Stimulated activated CD4-positive, alpha-beta T cell treated with anti-CD3 and anti-CD28 coated beads, Interleukin-15, amount 100 ng/mL, for 24 hours (primary cell): ENCODE measurements around the gene ZCCHC2.

Experiments
- DNase-seq: peaks from one replicate; pipeline ENCODE4 v3.0.0-alpha.2; 2020

ZCCHC2 gene

DNA sequence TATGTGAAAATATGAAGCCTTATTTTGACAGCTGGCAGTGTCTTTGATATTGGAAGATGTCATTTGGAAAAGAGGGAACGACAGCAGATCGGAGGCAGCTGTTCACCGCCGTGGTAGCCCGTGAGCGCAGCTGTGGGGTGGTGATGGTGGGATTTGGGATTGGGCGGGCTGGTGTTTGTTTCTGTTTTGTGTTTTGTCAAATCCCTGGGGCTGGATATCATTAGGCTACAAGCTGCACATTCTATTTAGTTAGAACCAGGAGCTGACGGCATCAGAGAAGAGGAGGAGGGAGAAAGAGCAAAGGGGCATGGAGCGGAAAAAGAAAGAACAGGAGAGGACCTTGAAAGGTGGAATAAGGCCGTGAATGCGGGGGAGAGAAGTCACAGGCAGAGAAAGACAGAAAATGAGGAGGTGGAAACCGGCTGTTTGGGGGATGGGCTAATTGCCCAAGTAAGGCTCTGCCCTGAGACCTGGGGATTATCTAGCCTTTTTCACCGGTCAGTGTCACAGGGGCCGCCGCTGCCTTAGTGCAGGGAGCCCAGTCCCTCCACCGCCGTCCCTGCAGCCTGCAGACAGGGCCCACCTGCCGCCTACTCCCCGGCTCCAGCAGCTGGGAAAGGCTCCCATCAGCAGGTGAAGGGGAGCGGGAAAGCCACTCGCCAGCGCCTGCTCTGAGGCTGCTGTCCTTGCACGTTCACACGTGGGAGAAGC is 88.0 kb downstream of the ZCCHC2 start:
- no peak for DNase-seq

DNA sequence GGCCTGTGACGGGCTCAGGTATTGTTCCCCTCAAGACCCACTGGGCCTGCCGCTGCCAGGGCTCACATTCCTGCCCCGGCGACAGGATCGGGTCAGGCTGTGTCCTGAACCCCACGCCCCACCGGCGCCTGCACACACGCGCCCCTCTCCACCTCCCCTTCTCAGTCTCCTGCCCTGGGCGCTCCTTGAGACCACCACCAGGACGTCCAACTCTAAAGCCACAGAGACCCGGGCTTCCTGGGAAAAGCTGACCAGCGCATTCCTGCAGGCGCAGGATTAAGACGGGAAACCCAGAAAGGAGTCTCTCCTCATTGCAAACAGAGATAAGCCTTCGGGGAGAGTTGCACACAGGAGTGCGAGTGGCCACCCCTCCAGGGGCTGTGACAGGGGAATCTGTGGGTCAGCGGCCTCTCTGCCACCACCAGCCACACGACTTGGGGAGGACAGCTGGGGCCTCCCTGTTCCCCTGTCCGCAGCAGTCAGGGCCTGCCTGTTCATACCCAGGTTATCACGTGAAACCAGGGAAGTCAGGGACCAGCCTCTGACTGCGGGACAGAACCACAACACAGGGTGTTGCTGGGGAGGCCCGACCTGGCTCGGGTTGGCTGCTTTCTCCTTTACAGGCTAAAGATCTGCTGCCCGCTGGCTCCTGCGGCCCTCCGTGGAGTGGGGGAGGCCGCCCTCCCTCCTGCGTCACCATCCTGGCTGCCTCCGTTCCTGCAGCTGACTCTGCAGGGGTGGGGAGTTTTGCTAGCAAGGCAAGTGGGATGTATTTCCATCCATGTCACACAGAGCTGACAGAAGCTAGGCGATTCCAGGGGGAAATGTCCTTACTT is 88.8 kb downstream of the ZCCHC2 start:
- no peak for DNase-seq

DNA sequence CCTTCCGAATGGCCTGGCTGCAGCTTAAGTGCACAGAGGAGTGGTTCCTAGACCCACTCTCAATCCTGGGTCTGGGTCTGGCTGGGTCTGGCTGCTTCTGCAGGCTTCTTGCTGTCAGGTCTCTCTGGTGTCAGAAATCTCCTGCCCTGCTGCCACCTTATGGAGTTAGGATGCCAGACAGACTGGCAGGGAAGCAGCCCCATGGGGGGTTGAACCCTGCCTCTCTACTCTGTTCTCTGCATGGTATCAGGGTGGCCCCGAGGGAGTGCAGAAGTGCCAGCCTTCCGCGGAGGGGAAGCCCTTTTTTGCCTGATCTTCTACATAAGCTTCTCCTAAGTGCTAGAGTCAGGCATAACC is 89.4 kb downstream of the ZCCHC2 start:
- DNase-seq, result no peak

DNA sequence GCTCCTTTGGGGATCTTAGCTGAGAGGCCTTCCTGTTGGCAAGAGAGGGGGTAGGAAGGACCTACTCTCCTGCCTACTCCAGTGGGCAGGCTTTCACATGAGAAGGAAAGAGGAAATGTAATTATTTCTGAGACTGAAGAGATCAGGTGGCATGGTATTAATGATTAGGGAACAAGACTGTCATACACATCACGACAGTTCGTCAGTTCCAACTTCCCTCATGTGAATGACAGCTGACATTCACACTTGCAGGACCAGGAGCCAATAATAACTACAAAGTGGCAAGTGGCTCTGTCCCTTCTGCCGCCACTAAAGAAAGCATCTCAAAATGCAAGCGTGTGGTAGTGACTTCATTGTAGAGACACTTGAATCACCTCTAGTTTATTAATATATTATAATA is 90.0 kb downstream of the ZCCHC2 start:
- no peak for DNase-seq

DNA sequence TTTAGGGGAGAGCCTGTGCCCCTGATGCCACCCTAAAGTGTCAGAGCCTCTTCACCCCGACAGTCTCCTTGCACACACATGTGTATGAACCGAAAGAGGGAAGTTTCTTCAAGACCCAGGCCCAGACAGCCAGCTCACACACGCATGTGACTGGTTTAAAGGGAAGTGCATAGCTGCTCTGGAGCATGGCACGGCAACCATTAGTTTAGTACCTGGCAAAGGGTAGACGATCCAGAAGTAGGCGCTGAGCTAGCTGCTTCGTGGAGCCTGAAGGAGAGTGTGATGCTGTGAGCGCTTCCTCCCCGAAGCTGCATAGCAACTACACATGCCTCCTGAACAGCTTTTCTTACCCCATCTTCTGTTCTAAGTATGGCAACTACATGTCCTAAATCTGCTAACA is 91.7 kb downstream of the ZCCHC2 start:
- DNase-seq, result no peak

DNA sequence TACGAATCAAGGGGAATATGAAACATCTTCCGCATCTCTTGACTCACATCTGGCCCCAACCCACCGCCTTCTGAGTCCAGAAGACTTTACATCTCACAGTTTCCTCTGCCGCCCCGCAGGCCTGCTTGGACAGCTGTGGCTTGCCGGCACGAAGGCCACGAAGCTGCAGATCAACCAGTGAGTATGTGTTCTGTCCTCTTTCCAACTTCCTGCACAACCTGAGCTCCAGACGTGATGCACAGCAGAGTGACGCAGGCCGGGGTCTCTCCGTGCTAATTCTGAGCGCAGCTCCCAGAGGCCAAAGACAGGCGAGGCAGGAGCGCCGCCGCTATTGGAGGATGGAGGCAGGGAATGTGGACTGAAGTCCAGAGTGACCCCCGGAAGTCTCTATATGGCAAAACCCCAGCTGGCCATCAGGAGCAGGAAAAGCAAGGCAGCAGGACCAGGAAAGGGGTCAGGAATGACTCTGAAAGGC is 93.5 kb downstream of the ZCCHC2 start:
- DNase-seq, result no peak

DNA sequence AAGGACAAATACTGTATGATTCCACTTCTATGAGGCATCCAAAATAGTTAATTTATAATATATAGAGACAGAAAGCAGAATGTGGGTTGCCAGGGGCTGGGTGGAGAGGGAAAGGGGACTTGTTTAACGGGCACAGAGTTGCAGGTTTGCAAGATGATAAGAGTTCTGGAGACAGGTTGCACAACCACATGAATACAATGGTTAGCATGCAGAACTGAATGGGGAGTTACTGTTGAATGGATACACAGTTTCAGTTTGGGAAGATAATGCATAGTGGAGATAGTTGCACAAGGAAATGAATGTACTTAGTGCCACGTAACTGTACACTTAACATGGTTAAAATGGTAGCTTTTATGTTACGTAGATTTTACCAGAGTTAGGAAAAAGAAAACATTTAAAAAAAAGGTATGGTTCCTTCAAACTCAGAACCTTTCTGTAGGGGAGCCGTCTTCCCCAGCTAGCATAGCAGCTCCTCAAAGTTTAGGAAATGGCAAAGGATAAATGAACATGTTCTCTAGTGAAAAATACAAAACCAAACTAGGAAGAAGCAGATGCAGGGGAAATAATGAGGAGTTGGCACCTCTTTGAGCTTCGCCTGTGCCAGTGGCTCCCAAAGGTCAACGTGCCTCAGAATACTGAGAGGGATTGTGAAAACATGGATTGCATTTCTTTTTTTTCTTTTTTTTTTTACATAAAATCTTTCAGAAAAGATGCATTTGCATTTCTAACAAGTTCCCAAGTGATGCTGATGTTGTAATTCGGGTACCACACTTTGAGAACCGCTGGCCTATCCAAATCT is 95.2 kb downstream of the ZCCHC2 start:
- DNase-seq, result no peak

DNA sequence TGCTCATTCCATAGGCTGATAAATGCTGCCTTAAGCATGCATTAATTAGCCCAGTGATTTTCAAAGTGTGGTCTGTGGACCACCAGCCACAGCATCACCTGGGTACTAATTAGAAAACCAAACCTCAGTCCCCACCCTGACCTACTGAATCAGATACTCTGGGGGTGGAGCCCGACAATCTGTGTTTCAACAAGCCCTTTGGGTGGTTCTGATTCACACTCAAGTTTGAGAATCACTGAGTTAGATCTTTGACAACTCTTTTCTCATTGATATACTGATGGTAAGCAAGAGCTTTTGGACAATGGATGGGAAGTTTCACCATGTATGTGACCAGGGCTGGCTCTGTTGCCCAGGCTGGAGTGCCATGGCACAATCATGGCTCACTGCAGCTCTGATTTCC is 95.9 kb downstream of the ZCCHC2 start:
- no peak for DNase-seq

DNA sequence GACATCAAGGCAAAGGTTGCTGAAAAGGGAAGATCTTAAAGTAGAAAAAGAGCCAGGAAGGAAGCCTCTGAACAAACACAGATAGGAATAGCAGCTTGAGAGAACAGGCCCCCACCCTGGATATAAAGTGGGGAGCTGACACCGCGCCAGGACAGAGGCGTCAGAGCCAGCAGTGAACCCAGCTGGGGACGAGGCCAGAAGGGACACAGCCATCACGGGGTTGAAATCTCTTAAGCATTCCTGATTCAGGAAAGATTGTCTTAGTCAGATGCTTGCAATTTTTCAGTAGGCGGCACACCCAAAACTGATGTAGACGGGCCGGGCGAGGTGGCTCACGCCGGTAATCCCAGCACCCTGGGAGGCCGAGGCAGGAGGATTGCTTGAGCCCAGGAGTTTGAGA is 98.7 kb downstream of the ZCCHC2 start:
- DNase-seq, result no peak

DNA sequence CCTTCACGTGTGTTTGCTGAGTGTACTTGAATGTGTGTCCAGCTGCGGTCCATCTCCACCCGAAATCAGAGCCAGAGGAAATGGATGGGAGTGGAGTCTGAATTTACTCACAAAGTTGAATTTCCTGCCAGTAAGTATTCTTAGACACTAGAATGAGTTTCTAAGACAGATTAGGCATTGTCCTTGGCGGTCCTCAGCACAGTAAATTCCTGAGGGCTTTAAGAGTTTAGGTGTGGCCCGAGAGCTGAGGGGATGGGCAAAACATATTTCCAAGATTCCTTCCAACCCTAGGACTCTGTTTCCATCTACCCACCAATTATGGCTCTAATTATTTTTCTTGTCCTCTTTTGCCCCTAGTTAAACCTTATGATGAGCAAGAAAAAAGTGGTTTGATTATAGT is 102.2 kb downstream of the ZCCHC2 start:
- DNase-seq, result no peak
